GM21390 (cell line): ENCODE data around the gene CNOT4.
"Not testable (repeated sequence)": the region's sequence is repeated elsewhere in the genome, so short reads cannot be mapped to it uniquely, and the experiment has no call there.

Experiments
- ATAC-seq: cut with Tn5 transposase; IDR thresholded peaks from one replicate; pipeline ENCODE4 v1.9.1; 2021; ENCODE audit not compliant: unreplicated experiment

Gene CNOT4

DNA sequence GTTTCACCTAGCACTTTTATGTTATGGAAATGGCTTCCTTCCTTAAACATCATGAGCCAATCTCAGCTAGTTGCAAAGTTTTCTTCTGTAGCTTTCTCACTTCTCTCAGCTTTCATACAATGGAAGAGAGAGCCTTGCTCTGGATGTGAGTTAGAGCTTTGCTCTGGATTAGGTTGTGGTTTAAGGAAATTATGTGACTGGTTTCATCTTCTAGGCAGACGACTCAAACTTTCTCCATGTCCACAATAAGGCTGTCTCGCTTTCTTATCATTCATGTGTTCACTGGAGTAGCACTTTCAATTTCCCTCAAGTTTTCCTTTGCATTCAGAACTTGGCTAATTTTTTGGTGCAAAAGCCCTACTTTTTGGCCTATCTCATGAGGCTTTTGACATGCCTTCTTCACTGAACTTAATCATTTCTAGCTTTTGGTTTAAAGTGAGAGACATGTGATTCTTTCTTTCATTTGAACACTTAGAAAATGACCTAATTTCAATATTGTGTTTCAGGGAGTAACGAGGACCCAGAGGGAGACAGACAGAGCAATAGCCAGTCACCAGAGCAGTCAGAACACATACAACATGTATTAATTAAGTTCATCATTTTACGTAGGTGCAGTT, 49.8 kb downstream of the CNOT4 start:
- ATAC-seq, result no peak

DNA sequence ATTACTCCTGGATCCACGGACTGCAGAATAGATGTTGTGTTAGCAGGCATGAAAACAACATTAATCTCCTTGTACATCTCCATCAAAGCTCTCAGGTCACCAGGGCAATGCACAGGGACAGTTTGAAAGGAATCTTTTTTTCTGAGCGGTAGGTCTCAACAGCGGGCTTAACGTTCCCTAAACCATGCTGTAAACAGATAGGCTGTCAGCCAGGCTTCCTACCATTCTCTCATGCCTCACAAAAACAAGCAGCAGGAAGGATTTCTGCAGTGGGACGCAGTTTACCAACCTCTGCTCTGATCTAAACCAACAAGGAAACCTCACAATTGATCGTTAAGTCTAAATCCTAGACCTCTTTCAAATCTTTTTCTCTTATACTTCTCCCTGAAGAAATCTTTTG, 50.8 kb downstream of the CNOT4 start:
- ATAC-seq, result no peak

DNA sequence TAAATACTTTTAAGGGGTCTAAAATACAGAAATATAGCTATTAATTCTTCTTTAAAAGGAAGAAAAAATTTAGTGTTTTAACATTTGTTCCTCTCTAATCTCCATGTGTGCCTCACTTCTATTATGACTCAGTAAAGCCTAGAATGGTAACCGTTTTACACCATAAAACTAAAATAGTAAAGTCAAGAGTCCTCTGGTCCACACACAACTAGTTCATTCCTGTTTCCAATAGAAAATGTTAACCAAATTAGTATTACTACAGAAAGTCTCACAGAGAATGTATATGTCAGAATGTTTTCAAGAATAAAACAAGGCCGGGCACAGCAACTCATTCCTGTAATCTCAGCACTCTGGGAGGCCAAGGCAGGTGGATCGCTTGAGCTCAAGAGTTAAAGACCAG, 55.8 kb downstream of the CNOT4 start:
- no peak for ATAC-seq

DNA sequence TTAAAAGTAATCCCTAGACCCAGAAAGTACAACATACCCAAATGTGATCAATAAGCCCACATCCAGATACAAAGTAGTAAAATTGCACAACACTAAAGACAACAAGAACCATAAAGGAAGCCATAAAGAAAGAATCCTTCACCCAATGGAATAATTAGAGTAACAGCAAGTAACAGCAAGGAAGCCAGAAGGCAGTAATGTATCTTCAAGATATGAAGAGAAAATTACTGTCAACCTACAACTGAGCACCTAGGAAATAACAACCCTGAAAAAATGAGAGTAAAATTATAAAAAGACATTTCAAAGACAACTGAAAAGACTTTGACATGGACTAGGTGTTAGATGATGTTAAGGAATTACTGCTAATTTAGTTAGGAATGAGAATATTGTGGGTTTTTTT, 60.5 kb downstream of the CNOT4 start:
- no peak for ATAC-seq

DNA sequence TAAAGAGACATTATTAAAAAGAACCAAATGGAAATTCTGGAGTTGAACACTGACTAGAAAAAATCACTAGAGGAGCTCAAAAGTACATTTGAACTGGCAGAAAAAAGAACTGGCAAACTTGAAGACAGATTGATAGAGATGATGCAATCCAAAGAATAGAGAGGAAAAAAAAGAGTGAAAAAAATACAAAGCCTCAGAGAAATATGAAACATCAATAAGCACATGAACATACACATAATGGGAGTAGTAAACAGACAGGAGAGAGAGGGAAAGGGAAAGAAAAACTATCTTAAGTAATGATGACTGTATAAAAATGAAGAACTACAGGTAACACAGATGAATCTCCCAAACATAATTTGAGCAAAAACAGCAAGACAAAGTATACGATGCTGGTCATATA, 61.1 kb downstream of the CNOT4 start:
- no peak for ATAC-seq

DNA sequence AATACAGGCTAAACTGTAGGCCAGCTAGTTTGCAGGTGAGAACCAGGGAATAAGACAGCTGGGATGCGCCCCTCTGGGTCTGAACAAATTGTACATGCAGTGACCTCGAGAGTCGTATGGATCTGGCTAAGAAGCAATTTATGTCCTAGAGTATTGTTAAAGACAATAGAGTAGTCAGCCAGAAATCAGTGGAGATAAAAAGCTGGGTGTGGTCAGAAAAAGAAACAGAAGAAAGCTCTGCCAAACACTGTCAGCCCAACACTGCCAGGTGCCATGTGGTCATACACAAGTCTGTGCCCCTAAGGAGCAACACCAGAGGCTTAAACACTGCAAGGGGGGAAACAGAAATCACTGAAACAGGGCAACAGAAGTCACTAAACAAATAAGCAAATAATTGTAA, 62.2 kb downstream of the CNOT4 start:
- no peak for ATAC-seq

DNA sequence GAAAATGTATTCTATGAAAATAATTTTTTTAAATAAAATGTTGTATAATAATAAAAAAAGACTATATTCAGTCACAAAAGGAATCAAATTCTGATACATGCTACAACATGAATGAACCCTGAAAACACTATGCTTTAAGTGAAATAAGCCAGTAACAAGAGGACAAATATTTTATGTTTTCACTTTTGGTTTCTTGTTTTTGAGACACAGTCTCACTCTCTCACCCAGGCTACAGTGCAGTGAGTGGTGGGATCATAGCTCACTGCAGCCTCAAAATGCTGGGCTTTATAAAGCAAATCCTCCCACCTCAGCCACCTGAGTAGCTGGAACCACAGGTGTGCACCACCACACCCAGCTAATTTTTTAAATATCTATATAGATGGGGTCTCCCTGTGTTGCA, 64.2 kb downstream of the CNOT4 start:
- peak; percentile 73 for ATAC-seq

DNA sequence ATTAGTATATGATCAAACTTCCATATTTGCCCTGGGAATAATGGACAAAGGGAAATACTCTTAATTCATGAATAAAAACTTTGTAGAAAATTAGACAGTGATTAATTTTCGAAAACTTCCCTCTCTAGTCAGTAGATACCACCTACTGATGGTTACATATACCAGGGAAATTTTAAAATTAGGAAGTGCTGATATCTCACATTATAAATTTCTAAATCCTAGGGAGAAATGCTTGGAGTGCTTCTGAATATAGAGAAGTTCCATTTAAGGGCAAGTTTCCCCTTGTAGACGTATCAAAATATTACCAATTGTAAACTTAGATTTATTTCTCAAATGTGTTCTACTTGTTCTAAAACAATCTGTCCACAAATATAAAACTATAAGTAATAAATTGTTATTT, 64.6 kb downstream of the CNOT4 start:
- not testable (repeated sequence) for ATAC-seq

DNA sequence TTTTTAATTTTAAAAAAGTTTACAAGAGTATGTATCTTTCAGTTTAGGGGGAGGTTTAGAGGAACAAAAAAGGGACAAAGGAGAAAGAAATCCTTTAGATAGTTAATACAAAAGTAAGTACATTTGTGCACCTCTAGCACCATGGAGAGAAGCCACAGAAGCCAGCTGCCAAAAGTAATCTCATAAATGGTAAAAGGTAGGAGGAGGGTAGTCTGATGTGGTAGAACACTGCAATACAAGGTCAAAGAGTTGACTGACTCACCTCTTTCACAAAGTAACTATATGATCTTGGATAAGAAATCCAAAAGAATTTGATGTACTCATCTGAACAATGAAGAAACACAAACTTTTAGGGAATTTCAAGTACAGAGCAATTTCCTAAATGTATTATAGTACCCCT, 68.1 kb downstream of the CNOT4 start:
- ATAC-seq, result no peak

DNA sequence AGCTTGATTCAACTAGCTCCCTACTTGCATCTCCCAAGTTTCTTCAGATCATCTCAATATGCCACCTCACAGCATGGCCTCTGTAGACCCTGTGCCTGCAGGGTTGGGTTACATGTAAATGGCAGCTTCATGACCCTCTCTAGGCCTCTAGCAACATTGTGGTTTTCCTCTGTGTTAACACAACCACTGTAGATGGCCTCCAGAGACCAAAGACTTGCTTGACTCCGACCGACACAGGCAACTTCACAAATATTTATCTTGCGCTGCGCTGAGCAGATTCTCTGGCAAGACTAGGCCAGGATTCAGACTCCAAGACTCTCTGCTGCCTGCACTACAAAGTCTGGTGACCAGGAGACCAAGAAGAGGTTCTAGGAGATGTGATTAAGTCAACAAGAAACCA, 75.9 kb downstream of the CNOT4 start:
- ATAC-seq, result no peak

DNA sequence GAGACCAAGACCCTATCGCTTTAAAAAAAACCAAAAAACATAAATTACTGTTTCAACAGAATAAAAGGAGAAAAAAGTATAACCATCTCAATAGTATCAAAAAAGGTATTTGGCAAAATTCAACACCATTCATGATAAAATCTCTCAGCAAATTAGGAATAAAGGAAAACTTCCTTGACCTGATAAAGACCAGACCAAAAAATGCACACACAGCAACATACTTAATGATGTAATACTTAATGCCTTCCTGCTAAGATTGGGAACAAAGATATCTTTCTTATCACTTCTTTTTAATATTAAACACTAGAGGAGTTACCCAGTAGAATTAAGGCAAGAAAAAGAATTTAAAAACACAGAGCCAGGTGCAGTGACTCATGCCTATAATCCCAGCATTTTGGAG, 79.3 kb downstream of the CNOT4 start:
- no peak for ATAC-seq

DNA sequence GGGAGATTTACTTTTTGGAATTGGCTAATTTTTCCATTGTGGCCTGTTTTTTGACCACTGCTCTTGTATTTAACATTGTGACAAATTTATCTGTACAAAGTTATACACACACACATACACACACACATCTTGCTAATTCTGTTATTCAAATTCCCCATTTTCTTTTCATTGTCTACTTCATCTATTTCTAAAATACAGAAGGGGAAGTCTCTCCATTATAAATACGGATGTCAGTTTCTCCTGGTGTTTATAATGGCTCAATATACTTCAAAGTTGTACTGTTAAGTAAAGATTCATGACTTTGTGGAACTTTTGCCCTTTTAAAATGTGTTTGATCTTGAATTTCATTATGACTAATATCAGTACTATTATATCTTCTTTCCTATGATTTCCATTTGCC, 81.0 kb downstream of the CNOT4 start:
- ATAC-seq, result no peak

DNA sequence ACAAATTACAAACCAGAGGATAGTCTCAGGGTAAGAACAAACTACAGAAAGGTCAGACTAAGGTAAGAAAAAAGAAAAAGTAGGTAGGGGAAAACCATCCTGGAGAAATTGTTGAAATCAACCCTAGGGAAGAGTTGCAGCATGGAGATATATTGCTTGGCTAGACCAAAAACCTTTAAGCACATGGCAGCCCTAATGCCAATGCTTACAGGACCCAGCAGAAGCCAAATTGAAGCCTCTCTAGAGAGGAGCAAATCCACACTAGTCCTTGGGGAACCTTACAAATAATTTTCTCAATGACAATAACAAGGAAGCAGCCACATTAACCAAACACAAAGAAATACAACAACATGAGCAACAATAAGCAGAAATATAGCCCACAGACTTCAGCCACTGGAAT, 81.9 kb downstream of the CNOT4 start:
- ATAC-seq, result no peak

DNA sequence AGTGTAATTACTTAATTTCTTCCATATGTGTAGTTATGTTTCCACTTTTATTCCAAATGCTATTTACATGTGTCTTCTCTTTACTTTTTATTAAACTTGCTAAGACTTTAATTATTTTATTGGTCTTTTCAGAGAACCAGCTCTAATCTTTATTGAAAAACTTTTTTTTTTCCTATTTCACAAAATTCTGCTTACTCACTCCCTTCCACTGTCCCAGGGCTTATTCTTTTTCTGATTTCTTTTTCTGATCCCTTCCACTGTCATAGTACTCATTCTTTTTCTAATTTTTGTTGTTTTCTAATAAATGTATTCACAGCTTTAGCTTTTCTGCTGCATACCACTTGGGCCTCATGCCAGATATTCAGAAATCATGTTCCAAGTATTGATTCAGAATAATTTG, 82.7 kb downstream of the CNOT4 start:
- no peak for ATAC-seq

DNA sequence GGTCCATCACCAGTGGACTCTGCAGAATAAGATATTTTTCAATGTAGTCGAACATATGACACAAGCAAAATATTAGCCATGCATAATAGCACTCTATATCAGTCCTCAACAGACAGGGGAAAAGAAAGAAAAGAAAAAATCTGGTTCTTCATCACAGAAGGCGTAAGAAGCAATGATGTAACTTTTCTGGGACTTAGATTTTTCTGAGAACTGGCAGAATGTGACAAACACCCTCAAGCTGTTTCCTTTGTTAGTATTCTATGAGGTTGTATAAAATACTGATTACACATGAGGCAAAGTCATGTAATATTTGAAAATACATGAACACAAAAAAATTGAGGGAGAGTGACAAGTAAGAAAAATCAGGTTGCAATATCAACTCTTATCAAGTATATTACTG, 84.9 kb downstream of the CNOT4 start:
- ATAC-seq, result no peak

DNA sequence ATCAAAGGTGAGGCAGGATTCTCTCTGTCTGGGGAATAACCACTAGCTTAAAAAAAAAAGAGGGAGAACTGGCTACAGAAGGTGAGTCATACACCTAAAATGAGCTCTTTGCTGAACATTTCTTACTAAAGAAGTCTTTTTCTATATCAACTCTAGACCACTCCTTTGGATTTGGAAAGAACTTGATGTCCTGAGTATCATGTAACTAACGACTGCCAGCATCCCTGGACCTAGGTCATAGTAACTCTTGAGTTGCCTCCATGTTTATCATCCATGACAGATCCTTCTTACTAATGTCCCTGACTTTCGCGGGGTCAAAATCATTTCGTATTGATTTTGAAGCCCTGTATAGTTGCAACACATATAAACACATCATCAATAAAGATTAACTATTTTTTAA, 89.1 kb downstream of the CNOT4 start:
- no peak for ATAC-seq

DNA sequence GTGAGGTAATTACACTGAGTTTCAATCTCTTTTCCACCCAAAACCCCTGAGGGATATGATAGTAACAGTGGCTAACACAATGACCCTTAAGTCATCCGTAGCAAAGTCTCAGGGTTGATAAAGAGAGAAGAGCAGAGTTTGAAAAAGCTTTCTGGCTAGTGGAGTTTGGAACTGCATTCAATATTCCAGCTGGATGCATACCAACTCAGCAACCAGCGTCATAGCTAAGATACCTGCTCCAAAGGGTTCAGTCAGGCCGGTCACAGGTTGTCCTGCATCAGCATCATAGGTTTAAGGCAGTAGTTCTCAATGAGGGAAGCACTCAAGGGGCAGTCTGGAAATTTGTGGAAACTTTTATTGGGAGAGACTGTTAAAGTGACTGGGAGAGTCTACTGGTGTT, 93.5 kb downstream of the CNOT4 start:
- no peak for ATAC-seq

DNA sequence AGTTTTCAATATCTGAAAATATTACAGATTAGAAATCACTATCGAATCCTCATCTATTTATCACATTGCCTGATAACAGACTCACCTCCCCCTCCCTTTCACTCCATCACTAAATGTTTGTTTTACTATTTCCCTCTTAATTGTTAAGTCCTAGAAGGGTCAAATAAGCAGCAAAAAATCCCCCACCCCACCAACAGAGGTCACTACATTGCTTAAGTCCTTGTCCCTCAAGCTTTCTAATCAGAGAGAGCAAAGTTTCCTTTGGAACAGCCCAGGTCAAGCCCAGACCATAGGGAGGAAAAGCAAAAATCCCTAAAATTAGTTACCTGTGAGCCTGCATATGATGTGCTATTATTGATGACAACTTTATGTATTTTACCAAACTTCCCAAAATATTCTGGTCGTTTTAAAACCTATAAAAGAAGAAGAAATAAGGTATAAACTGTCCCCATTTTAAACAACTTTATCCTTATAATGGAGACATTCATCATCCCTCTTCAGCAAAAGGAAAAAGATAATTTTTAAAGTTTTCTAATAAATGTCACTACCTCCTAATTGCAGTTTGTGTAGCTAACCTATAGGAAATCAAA, 95.0 kb downstream of the CNOT4 start:
- ATAC-seq, result no peak

DNA sequence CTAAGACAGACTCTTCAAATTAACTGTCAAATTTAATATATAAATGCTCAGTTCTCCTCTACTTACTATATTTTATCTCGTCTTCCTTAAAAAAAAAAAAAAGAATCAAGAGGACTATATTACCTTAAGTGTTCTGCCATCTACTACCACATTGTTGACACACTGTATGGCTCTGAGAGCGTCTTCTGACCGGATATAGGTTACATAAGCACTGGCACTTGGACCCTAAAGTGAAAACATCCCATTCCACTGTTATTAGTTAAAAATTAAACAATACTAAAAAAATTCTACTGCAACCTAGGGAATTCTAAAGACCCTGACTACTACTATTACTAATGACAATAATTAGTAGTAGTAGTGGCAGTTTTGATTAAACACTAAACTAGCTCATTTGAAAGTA, 95.7 kb downstream of the CNOT4 start:
- no peak for ATAC-seq

DNA sequence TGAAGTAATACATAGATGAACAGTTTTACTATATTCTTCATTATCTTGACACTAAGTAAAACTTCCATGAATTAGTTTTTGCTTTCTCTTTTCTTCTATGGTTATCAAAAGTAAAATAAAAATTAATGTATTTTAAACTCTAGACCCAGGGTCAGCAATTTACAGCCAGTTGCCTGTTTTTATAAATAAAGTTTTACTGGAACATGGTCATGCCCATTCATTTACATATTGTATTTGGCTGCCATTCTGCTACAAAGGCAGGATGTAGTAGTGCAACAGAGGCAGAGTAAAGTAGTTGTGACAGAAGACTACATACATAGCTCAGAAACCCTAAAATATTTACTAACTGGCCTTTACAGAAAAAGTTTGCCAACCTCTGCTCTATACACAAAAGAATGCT, 98.8 kb downstream of the CNOT4 start:
- ATAC-seq, result no peak

DNA sequence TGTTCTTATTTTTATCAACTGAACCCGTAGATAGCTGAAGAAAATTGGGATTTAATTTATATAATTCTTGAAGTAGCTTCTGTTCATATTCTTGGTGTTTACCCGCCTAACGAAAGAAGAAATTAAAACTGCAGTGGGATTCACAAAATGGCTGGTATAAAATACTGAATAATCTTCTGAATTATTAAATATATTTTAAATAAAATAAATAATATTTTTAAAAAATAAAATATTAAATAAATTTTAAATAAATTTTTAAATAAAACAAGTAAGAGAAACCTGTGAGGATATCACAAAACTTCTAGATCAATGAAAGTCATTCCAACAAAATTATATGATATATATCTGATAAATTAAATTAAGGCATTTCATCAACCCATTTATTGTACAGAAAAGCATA, 99.4 kb downstream of the CNOT4 start:
- ATAC-seq, result no peak

DNA sequence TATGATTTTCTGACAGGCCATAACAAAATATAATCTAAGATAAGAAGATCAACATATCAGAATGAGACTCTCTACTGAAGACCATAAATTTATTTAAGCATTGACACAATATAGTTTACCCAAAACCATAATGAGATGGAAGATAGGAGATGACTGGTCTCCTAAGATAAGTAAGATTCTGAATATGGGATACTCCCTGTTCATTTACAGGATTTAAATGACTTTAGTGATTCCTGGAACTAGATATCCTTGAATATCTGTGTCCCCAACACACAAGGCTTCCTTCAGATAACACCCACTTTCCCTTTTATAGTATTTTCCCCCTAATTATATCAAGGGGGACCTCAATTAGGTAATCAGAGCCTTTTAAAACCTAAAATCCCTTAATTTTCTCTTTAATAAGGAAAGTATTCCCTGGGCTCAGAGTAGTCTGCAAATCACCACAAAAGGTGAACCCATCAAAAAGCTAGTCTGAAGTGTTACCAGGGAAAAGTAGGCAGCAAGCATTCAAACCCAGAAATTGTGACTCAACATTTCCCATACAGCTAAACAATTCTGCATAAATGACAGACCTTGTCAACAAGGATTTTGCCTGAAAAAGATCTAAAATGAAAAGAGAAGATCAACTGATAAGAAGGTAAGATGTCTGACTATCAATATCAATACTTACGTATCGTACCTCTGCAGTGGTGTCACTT, 99.9 kb downstream of the CNOT4 start:
- no peak for ATAC-seq

DNA sequence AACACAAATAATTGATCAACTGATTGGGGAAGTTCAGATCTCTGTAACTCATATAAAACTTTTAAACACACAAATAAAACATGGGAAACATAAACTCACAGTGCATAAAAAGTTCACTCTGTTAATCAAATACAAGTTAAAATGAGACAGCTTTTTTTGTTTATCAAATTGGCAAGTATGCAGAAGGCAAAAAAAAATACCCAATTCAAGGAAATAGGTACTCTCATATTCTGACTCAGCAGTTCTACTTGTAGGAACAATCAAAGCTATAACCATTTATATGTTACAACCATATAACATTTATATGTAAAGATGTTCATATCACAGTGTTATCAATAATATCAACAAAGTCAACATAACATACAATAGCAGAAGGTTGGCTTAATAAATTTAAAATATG, 102.0 kb downstream of the CNOT4 start:
- no peak for ATAC-seq
